Gastroesophageal sphincter (tissue), 4 donors: ENCODE measurements around the gene TCAF1. TPM values are rescaled to one million over a fixed set of nuclear protein-coding genes. Genes with fewer than 3 reads are reported as not detected.

Experiments
- ATAC-seq: fragments of 150-250 bp; one replicate; pipeline ENCODE4 v1.9.1; 2016; ENCODE audit warnings: mild to moderate bottlenecking, moderate library complexity
- H3K27ac ChIP-seq, 4 donors: fragments of 200-600 bp; sonication (generic) in 3 of 4; 1 replicate in 3 of 4; 2 replicates in 1 of 4; pipeline ENCODE4 v1.5.1; 2016 to 2019
- H3K27me3 ChIP-seq: fragments of 200-600 bp; sonication (generic); one replicate; pipeline ENCODE4 v1.5.1; 2019
- H3K36me3 ChIP-seq, 2 donors: fragments of 200-600 bp; sonication (generic); one replicate each; pipeline ENCODE4 v1.5.1; 2019; ENCODE audit warnings: control low read depth in 1 of 2
- H3K4me1 ChIP-seq, 3 donors: fragments of 200-600 bp; sonication (generic); 1 replicate in 2 of 3; 2 replicates in 1 of 3; pipeline ENCODE4 v1.5.1; 2016 to 2019; ENCODE audit warnings: control low read depth in 2 of 3
- H3K4me3 ChIP-seq, 2 donors: fragments of 200-600 bp; sonication (generic); one replicate each; pipeline ENCODE4 v1.5.1; 2019; ENCODE audit warnings: mild to moderate bottlenecking in 1 of 2, moderate library complexity in 1 of 2
- H3K9me3 ChIP-seq, 3 donors: fragments of 200-600 bp; sonication (generic); one replicate each; pipeline ENCODE4 v1.5.1; 2017 to 2019; ENCODE audit warnings: control low read depth in 2 of 3
- CTCF ChIP-seq, 4 experiments: fragments of 200-600 bp in 2 of 4; fragments of 450-650 bp in 2 of 4; sonication (generic) in 1 of 4; IDR thresholded peaks; one replicate each; pipeline ENCODE4 v1.5.1; 2017 to 2019; ENCODE audit warnings: antibody characterized with exemption in 4 of 4, mild to moderate bottlenecking in 2 of 4, moderate library complexity in 2 of 4
- EP300 ChIP-seq: sonication (generic); formaldehyde crosslinking; IDR thresholded peaks from one replicate; pipeline ENCODE4 v1.6.1; 2017; ENCODE audit warnings: antibody characterized with exemption, mild to moderate bottlenecking
- POLR2A ChIP-seq, 2 donors: fragments of 450-650 bp; IDR thresholded peaks; one replicate each; pipeline ENCODE4 v1.6.1; 2017; ENCODE audit warnings: antibody characterized with exemption in 2 of 2, mild to moderate bottlenecking in 2 of 2, moderate library complexity in 1 of 2
- POLR2AphosphoS5 ChIP-seq: sonication (generic); formaldehyde crosslinking; IDR thresholded peaks from one replicate; pipeline ENCODE4 v1.6.1; 2017; ENCODE audit warnings: antibody characterized with exemption
- WGBS, 2 donors: methylation state at CpG; one replicate each; pipeline ENCODE4 v1.1.5; 2018; ENCODE audit warnings: low coverage in 1 of 2; 5-methylcytosine and 5-hydroxymethylcytosine counted together
- total RNA-seq, 4 donors: library from RNA; depleted of rRNA; stranded (reverse); fragments of >200 nt; gene quantifications; one replicate each; pipeline ENCODE4 v1.1.0, GENCODE V29; 2016

Gene TCAF1
- total RNA-seq, 4 donors from 2014 or later: 34.7 to 66.7 (median 57.7) TPM

- no peaks in the 10 kb centered on the region for H3K4me1 ChIP-seq
- H3K27me3 ChIP-seq: no peaks in the 10 kb centered on the region
- no peak overlapping the region for H3K4me3 ChIP-seq
- TF ChIP-seq EP300 (no peak), CTCF (IDR thresholded peaks at IDR 0.05) (no peak), POLR2AphosphoS5 (no peak), POLR2A (IDR thresholded peaks at IDR 0.05) (no peak)
- ATAC-seq: no peak
- WGBS, 2 donors: 91 to 100% methylated on average over 1 of the region's 1 CpG
- no peaks in the 10 kb centered on the region for H3K36me3 ChIP-seq
- no peak overlapping the region for H3K27ac ChIP-seq
- H3K9me3 ChIP-seq: no peaks in the 10 kb centered on the region
Measured at GRCh38 chr7:143929224-143929920, 27.4 kb upstream of the TCAF1 start.

- Histone ChIP-seq H3K4me1 (no peaks in the 10 kb centered on the region), H3K4me3 (no peak overlapping the region), H3K27ac (no peak overlapping the region), H3K27me3 (no peaks in the 10 kb centered on the region), H3K36me3 (no peaks in the 10 kb centered on the region), H3K9me3 (no peaks in the 10 kb centered on the region)
- WGBS, 2 donors: 25 to 27% methylated on average over 1 of the region's 1 CpG
- no peak for TF ChIP-seq EP300
- TF ChIP-seq CTCF (IDR thresholded peaks at IDR 0.05): no peak
- TF ChIP-seq POLR2A (IDR thresholded peaks at IDR 0.05): no peak
- no peak for TF ChIP-seq POLR2AphosphoS5
- ATAC-seq: no peak
Measured at GRCh38 chr7:143924851-143925250, 22.9 kb upstream of the TCAF1 start.

GRCh38 chr7:143914938-143915652, 13.1 kb upstream of the TCAF1 start:
- H3K4me1 ChIP-seq: peaks cover 0 to 10% (median 0%) of the 10 kb centered on the region in 3 donors
- 24 to 39% methylated on average over 7 of the region's 7 CpGs for WGBS, 2 donors
- H3K9me3 ChIP-seq: no peaks in the 10 kb centered on the region
- no peaks in the 10 kb centered on the region for H3K36me3 ChIP-seq
- H3K4me3 ChIP-seq: no peak overlapping the region
- ATAC-seq: no peak
- H3K27me3 ChIP-seq: no peaks in the 10 kb centered on the region
- TF ChIP-seq CTCF (IDR thresholded peaks at IDR 0.05): no peak
- TF ChIP-seq POLR2A (IDR thresholded peaks at IDR 0.05): no peak
- TF ChIP-seq EP300: no peak
- no peak for TF ChIP-seq POLR2AphosphoS5
- no peak overlapping the region for H3K27ac ChIP-seq

GRCh38 chr7:143913945-143914615, 12.1 kb upstream of the TCAF1 start:
- Histone ChIP-seq H3K4me1 (peaks cover 0 to 15% (median 0%) of the 10 kb centered on the region in 3 donors), H3K27ac (no peak overlapping the region), H3K4me3 (no peak overlapping the region), H3K36me3 (no peaks in the 10 kb centered on the region), H3K9me3 (no peaks in the 10 kb centered on the region), H3K27me3 (no peaks in the 10 kb centered on the region)
- 96 to 100% methylated on average over 1 to 3 of the region's 3 CpGs for WGBS, 2 donors
- no peak for ATAC-seq
- TF ChIP-seq POLR2AphosphoS5 (no peak), POLR2A (IDR thresholded peaks at IDR 0.05) (no peak), CTCF (IDR thresholded peaks at IDR 0.05) (no peak), EP300 (no peak)
